ENCODE measurements around the gene ASB9.
"Not testable (repeated sequence)": the region's sequence is repeated elsewhere in the genome, so short reads cannot be mapped to it uniquely, and the experiment has no call there.

Gene ASB9

GRCh38 chrX:15240414-15240813, 29.5 kb downstream of the ASB9 start:
- no peak for DNase-seq

DNA sequence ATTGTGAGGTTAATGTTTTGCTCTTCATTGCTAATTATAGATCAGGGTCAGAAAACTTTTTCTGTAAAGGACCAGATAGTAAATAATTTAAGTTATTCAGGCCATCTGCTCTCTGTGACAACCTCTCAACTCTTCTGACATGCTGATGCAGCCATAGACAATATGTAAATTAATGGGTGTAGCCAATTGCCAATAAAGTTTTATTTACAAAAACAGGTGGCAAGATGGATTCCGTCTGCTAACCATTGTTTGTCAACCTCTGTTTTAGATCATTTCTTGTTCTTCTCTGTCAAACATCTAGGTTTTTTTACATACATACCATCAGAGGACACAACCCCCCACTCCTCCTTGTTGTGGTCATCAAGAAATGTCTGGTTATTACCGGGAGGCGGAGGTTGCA, 33.7 kb downstream of the ASB9 start:
- no peak for DNase-seq

- no peak for DNase-seq
These were observed 34.9 kb downstream of the ASB9 start for GRCh38 chrX:15235001-15235400.

DNA sequence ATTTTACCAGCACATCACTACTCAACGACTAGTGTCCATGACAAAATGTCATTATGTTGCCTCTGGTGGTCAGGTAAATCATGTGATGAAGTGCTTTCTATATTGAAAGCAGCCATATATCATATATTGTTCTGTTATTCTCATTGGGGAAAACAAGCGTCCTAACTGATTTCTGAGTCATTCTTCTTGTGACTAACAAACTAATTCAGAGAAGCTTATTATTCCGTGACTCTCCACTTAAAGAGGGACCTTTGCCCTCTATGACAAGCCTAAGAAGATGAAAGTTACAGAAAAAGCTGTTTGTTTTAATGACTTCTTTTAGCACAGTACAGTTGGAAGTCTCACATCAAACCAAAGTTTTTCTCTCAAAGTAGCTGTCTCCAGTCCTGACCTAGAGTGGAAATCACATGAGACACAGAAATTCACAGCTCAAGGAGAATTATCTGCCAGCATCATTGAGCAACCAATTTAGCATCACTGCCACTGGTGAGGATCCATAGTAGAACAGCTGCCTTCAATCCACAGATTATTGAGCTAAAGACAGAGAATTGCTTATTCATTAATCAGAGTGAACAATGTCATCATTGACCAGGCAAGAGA, 36.4 kb downstream of the ASB9 start:
- DNase-seq, result no peak

DNA sequence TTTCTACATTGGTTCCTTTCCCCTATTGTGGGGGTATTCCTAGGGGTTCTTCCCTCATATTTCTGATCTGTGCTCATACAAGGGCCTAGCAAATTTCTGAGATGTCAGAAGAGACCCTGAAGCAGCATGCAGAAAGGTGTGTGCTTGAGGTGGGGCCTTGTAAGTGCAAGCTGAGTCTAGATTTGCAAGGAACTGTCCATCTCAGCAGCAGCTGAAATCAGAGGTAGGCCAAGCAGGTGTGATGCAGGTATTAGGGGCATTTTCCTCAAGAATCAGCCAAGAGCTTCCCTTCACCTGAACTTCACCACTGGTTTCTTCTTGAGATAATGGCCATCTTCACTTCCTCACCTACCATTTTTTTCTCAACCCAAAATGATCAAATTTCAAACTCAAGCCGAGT, 45.1 kb downstream of the ASB9 start:
- DNase-seq, result no peak

DNA sequence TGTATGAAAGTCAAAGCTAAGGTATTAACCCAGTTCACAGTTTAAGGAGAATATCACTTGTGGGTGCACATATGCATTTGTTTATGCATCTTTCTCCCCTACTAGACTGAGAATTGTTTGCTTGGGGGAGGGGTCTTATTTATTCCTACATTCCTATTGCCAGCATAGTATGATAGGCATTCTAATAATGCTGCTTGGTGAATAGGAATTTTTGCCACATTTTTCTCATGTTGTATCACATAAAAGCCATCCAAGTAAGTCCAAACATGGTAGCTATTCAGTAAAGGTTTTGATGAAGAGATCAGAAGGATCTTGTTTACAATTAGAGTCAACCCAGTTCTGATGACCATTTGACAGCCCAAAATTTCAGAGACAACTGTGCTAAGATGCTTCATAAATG, 48.6 kb downstream of the ASB9 start:
- no peak for DNase-seq

DNA sequence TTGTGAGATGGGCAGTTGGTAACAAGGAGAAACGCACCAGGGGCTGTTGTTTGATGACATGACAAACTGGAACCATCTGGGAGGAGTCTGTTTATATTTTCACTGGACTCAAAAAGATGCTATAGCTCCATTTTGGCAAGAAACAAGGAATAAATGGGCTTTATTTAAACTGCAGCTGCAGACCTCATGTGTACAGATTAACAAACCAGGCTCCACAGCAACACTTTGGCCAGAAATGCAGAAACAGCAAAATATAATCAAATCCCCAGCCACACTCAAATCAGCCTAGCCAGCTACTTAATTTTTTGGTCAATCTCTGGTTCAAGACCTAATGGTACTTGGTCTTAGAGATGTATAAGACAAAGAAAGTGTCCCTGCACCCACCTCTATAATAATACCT, 52.7 kb downstream of the ASB9 start:
- no peak for DNase-seq

DNA sequence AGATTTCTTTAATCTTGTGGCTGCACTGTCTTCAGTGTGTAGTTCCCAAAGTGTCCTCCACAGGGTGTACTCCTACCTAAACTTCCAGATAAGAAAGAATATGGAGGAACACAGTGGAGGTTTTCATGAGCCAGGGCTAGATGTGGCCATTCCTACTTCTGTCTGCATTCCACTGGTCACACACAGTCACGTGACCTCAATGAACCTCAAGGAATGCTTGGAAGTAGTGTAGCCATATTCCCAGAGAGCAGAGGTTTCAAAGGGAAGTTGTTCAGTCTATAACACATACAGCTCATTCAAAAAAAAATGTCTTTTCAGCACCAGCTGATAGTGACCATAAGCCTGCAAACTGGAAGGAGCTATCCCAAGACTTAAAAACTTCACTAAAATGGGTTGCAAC, 53.6 kb downstream of the ASB9 start:
- no peak for DNase-seq

GRCh38 chrX:15215366-15215765, 54.5 kb downstream of the ASB9 start:
- no peak for DNase-seq

- no peak for DNase-seq
These were observed 55.3 kb downstream of the ASB9 start for GRCh38 chrX:15214588-15214987.

DNA sequence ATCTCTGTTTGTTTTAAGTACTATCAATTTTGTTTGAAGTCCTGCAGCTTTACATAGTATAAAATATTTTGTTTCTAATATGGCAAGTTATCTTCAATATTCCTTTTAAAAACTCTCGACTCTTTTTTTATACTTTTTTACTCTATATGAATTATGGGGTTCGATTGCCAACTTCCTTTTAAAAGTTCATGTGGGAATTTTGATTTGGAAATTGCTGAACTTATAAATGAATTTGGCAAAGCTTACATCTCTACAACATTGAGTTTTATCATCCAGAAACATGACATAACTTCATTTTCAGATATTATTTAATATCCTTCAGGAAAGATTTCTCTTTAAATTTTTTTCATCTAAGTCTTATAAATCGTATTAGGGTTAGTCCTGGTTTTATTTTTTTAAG, 60.8 kb downstream of the ASB9 start:
- DNase-seq, result no peak

DNA sequence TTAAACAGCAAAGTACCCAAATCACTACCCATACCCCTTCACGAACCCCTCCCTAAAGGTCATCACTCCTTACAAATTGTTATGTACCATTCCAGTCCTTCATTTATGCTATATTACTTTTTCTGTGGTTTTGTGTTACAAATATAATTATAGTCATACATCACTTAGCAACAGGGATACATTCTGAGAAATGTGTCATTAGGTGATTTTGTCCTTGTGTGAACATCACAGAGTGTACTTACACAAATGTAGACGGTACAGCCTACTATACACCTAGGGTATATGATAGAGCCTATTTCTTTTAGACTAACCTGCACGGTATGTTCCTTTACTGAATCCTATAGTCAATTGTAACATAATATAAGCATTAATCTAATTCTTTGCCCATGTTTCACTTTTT, 61.9 kb downstream of the ASB9 start:
- no peak for DNase-seq

DNA sequence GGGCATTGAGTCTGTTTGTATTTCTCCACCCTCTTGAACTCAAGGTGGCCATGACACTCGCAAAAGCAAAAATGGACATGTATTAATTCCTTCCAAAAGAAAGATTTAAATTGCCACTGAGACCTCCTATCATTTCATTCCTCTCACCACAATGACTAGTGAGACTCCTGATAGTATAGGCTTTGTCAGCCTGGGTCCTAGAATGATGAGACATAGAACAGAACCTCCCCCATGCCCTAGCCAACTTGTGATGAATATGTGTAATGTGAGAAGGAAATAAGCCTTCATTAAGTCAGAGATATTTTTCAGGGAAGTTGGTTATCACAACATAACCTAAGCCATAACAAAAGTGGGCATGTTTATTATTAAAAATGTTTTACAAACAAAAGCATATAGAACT, 62.5 kb downstream of the ASB9 start:
- peak; percentile 4 for DNase-seq

DNA sequence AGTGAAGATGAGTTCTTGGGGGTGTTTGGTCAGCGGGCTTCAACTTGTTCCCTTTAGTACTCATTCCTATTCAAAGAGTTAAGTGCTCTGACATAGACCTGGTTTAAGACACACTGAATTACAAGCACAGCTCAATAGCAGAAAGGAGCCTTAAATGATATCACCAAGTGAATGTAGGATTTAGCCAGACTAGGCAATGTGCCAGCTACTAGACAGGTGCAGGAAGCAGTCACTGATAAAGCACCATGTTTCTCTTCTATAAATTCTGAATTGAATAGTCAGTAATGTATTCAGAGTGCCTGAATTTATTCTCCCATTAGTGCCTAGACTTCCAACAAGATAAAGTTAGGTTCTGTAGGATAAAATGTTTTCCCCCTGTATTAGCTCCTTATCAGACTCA, 63.6 kb downstream of the ASB9 start:
- DNase-seq, result no peak

DNA sequence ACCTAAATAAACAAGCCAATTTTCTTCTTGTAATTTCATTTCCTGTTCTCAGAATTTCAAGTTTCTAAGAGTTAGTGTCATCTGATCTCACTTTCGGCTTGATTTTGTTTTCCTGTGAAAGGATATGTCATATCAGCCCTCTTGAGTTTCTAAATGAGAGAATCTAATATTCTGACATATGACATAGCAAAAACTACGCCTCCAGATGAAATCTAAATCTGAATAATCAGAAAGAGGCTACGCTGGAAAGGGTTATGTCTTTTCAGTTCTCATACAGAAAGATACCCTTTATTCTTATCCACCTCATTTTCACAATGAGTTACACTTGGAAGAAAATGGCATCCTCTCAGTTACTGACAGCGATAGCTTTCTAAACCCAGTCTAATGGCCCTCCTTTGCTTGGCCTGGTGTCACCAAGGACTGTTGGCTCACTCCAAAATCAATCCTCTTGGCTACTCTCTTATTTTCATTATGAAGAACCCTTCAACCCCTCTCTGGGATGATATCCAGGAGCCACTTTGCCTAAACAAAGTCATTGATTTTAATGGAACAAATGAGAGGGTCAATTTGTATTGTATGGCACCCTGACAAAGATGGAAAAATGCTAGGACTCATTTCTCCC, 65.6 kb downstream of the ASB9 start:
- peak; percentile 2 for DNase-seq

DNA sequence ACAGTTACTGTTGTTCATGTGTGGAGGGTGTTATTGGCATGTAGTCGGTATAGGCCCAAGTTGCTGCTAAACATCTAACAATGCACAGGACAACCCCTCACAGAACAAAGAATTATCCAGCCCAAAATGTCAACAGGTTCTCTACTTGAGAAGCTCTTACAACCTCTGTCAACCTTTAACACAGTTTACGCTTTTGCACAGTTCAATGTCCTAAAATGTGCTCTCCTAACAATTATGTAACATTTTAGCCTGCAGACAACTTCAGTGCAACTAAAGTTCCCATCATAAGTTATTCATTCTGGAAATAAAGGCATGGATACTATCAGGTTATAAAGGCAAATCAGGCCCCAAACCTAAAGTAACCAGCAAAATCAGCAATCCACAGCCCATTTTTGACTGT, 66.2 kb downstream of the ASB9 start:
- no peak for DNase-seq

DNA sequence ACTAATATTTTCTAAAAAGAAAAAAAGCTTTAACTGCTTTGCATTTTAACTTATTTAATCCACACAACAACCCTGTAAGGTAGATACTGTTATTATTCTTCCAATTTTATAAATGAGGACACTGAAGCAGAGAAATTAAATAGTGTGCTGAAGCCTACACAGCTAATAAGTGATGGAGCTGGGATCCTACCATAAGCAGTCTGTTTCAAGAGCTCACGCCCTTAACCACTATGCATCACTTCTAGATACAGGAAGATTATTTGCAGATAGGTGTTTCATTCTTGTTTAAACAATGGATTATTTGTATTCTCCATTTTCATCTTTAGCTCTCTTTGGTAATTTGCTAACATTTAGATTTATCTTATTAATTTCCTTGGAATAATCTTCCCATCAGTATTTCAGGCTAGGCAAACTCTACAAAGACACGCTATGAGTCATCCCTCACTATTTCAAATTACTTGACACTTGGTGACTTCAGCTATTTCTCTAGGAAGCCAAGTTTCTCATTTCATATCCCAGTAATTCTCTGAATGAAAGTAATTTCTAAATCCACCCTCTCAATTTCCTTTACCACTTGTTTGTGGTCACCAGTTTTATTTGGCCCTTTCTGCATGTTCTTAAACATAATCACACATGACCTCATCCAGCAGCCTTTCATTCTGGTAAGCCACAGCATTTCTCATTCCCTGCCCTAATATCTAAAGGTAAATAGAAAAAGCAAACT, 67.3 kb downstream of the ASB9 start:
- DNase-seq, result no peak

- DNase-seq, result no peak
These were observed 69.0 kb downstream of the ASB9 start for GRCh38 chrX:15200871-15201270.

DNA sequence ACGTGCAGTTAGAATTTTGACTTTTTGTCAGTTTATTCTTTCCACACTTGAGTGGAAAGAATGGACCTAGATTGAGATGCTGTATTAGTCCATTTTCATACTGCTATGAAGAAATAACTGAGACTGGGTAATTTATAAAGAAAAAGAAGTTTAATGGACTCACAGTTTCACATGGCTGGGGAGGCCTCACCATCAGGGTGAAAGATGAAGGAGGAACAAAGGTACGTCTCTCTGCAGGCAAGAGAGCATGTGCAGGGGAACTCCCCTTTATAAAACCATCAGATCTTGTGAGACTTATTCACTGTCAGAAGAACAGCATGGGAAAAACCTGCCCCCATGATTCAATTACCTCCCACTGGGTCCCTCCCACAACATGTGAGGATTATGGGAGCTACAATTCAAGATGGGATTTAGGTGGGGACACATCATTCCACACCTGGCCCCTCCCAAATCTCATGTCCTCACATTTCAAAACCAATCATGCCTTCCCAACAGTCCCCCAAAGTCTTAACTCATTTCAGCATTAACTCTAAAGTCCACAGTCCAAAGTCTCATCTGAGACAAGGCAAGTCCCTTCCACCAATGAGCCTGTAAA, 71.2 kb downstream of the ASB9 start:
- not testable (repeated sequence) for DNase-seq

- no peak for DNase-seq
These were observed 75.7 kb downstream of the ASB9 start for GRCh38 chrX:15194146-15194545.

All from activated naive CD4-positive, alpha-beta T cell treated with Interleukin-2 at 50 U/mL for 16 hours (primary cell).